NOMO-1 (cell line): ENCODE data around the gene ADCY3.
"Not testable (repeated sequence)": the region's sequence is repeated elsewhere in the genome, so short reads cannot be mapped to it uniquely, and the experiment has no call there.

Source experiments
- DNase-seq, 2 experiments: peaks; one replicate each; lab custom pipeline; 2025; ENCODE audit not compliant: unreplicated experiment in 2 of 2; lab: John Stamatoyannopoulos, UW

The ADCY3 gene

DNA sequence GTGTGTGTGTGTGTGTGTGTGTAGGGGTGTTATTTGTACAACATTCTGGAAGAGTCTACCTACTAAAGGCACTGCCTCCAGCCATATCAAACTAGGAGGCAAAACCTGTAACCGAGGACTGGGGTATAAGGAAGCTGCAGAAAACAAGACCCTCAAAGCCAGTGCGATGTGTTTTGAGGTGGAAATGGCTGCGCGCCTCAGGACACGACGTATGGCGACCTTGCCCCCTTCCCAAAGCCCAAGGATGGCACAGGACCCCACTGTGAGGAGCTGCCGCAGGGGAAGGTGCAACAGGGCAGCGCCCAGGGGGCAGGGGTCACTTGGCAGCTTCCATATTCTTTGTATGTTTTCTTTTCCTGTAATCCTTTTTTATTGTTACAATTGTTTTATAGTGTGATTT is 67.0 kb downstream of the ADCY3 start:
- no peak for DNase-seq

DNA sequence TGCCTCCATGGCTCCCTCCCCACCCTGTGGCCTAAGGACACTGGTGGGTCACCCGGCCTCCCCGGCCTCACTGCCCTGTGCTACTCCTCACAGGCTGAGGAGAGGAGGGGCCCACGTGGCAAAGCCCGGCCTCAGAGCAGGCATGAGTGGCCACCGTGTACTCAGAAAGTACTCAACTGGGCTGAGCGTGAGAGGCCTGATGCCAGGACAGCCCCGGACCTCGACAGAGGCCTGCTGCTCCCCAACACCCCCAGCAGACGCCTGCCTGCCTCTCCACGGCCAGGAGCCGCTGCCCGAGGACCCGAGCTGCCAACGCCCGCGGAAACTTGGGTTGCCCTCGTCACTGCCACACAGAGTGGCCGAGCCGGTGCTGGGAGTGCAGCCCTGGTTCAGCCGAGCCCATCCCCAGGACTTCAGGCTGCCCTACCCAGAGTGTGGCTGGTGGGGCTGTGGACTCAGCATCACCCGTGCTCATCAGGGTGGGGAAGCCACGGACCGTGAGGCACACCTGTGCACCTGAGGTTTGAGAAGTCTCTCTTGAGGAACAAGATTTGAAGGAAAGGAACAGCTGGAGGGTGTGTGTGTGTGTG is 67.5 kb downstream of the ADCY3 start:
- no peak for DNase-seq

DNA sequence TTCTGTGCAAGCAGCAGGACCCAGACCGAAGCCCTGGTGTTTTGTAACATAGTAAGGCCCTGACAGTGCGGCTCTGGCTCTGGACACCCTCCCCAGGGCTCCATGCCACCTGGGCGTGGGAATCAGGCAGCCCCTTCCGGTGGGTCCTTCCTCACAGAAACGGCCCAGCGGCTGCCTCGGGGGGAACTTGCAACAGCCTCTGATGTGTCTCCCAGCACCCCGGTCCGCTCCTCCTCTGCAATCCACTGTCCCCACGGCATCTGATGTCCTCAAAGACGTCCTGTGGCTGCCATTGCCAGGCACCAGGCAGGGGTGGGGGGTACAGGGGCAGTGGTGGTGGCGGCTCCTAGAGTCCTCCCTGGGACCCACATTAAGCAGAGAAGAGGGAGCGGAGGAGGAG is 68.0 kb downstream of the ADCY3 start:
- no peak for DNase-seq

- no peak for DNase-seq
These were observed 69.1 kb downstream of the ADCY3 start for GRCh38 chr2:24850944-24851343.

DNA sequence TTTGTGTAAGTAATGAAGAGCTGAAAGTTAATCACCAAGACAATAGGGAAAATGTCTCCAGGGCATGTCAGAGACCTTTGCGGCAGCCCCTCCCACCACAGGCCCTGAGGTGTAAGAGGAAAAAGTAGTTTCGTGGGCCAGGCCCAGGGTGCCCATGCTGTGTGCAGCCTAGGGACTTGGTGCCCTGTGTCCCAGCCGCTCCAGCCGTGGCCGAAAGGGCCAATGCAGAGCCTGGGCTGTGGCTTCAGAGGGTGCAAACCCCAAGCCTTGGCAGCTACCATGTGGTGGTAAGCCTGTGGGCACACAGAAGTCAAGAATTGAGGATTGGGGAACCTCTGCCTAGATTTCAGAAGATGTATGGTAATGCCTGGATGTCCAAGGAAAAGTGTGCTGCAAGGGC is 74.3 kb downstream of the ADCY3 start:
- DNase-seq: no peak

- DNase-seq: no peak
These were observed 75.9 kb downstream of the ADCY3 start for GRCh38 chr2:24844023-24844685.

GRCh38 chr2:24843330-24843860 is 76.6 kb downstream of the ADCY3 start:
- DNase-seq: no peak

GRCh38 chr2:24842081-24843050 is 77.7 kb downstream of the ADCY3 start:
- DNase-seq: no peak

DNA sequence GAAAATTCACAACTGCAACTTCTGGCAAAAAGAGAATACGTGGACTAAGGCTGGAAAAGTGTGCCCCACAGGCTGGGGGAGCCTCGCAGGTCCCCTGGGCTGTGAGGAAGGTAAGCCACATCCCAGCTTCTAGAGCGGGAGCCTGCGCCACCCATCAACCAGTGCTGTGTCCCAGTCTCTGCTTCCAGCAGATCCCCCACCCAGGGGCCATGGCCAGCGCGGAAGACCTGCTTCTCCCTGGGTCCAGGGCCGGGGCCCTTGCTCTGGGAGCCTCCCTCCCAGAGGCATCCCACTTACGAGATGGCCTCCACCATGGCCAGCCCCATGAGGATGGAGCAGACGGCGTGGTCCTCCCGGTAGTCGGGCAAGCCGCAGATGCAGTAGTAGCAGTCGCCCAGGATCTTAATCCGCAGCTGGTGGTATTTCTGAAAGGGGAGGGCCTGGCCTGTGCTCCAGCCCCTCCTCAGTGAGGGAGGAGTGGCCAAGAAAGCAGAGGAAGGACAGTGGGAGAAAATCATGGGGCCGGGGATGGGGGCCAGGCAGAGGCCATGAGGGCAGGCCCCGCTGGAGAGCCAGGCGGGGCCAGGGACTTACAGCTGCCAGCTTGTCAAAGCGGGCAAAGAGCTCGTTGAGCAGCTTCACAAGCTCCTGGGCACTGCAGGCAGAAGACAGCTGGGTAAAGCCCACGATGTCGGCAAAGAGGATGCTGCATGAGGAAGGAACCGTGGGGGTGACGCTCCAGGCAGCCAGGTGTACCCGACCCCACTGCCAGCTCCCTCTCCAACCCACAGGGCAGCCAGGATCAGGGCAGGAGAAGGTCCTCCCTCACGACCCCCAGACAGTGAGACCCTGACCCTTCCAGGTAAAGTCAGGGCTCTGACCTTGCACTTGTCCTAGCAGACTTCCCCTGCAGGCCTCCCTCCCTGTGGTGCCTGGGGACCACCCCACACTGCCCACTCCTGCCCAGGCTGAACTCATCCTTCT is 78.8 kb downstream of the ADCY3 start:
- no peak for DNase-seq

DNA sequence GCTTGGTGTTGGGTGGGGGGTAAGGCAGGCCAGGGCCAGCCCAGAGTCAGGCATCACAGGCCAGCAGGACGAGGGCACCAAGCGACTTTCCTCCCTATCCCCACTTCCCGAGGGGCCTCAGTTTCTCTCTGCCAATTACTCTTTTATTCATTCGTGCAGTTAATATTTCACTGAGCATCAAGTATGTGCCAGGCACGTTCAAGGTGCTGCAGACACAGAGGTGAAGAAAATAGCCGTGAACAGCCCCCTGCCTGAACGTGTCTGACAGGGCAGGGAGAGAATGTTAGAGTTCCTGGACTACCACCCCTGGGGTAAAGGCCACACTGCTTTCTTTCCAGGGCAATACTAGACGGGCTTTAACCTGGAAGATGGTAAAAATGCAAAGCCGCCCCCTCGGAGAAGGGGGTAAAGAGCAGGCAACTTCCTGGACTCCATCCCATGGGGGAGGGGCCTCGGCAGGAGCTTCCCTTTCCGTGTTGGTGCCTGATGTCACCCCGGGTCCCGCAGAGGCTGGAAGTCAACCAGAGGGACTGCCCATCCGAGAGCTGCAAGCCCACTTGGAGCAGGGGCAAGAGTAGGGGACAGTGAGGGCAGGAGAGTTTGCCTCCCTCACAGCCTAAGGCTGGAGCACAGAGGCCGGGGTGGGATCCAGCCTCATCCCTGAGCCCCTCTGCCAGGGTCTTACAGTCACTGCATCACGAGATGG is 79.7 kb downstream of the ADCY3 start:
- DNase-seq: no peak

DNA sequence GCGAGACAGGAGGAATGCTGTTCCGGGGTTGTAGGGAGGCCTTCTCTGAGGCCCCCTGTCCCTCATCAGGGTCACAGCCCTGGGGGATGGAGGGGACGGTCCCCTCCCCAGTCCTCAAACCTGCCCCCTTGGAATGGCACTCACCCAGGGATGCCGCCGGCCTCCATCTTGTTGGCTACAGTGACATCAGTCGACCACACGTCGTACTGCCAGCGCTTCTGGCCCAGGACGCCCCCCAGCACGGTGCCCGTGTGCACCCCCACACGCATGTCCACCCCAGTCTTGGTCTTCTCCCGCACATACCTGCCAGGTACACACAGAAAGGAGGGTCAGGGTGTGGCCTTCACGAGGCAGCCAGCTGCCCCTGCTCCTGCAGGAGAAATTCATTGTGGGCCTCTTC is 80.3 kb downstream of the ADCY3 start:
- no peak for DNase-seq

DNA sequence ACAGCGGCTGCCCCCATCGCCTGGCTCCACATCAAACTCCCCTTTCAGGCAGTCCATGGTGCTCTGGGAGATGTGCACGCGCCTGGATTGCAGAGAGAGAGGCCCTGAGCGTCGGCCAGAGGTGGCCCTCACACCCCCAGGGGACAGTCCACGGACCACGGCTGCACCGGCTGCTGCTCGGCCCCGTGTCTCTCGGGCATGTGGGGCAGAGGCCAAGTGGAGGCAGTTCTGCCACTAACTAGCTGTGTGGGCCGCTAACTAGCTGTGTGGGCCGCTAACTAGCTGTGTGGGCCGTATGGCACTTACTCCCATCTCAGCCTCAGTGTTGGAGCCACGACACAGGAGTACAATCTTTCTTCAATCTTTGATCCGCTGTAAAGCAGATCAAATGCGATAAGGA is 81.5 kb downstream of the ADCY3 start:
- DNase-seq: no peak

DNA sequence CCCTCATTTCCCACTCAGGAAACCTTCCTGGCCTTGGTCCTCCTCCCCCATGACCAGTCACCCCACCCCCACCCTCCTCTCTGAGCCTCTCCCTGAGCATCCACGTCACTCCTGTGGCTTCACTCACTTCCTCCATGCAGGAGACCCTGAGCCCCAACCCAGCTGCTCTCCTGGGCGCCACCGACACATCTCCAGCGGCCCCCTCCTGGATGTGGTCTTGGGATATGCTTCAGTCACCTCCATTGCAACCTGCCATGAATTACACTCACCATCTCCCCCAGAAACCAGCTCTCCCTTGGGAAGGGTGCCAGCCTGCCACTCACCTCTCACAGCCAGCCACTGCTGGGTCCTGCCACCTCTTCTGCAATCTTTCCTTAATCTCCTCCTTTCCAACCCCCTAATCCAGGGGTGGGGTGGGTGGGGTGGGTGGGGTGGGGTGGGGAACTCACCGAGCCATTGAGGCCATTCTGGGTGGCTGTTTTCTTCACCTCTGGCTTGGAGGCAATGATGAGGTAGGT is 82.0 kb downstream of the ADCY3 start:
- DNase-seq: no peak

DNA sequence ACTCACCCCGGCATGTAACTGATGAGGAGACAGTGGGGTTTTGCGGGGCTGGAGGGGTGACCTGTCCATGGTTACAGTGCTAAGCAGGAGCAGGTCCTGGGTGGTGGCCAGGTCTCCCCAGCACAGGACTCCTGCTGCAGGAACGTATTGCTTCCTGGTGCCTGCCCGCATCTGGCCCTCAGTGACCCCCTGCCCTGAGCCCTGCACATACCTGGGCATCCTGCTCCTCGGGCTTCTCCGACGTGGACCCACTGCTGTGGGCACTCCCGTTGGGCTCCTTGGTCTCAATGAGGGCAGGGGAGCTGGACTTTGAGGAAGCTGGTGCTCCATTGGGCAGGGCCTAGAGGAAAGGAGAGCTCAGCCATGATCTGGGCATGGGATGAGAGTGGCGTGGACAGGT is 83.3 kb downstream of the ADCY3 start:
- DNase-seq: no peak

GRCh38 chr2:24836206-24836605 is 83.8 kb downstream of the ADCY3 start:
- DNase-seq: no peak

- DNase-seq: not testable (repeated sequence)
These were observed 84.6 kb downstream of the ADCY3 start for GRCh38 chr2:24835411-24835810.

DNA sequence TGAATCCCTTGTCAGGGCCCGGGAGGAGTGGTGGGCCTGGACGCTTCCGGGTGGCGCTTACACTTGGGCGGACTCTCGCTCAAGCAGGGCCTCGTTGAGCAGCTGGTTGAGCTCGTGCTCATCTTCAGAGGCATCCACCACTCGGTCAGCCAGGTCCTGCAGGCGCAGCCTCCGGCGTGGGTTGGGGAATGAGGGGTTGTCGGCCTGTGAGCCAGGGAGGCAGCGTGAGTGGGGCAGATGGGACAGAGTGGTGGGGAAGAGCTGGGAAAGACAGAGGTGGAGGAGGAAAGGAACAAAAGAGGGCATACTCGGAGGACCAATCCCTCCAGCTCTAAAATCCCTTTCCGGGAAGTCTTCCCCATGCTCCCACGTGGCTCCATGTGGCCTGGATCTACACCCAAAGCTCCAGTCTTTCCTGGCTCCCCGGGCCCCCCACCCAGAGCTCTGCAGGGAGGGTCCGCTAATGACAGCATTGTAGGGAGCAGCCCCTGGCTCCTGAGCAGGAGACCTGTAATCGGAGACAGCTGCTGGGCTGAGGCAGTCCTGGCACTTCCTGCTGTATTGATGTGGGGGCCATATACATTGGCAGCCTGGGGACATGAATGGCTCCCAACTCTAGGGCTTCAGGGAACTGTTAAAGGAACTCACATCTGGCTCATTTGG is 85.2 kb downstream of the ADCY3 start:
- no peak for DNase-seq

DNA sequence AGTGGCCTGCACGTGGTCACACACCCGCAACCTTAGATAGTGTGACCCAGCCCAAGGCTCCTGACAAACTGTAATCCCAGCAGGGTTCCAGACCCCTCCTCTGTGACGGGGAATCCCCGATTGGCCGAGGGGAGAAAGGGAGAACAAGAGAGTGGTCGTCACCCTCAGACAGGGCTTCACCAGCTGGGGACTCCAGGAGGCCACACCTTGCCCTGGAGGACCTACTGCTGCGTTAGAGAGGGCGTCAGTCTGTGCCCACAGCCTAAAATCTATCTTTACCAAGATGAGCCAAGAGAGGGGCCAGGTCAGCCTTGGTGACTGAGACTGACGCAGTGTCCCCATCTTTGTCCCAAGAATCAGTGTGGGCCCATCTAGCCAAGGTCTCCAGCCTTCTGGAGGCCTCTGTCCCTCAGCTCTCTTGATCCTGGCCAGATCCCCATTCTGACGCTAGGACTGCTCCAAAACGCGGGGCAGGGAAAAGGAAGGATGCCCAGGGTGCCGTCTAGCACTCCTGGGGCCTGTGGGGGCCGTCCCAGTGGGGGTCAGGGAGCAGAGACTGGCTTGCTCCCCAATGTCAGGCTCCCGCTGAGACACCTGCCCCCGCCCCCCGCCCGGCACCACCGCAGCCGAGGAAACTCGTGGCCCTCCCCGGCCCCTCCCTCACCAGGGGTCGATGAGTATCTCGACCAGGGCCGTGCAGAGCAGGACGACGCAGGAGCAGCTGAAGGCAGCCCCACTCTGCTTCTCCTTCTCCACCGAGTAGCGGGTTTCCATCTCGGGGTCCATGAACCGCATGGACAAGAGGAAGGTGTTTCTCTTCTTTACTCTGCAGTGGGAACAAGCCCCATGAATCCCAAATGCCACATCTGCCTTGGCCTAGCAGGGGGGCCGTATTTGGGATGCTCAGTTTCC is 86.0 kb downstream of the ADCY3 start:
- no peak for DNase-seq
